Cardiac septum (tissue), 1 donor: Measurements from ENCODE around the gene SERTAD3. TPM values are rescaled to one million over a fixed set of nuclear protein-coding genes. Genes with fewer than 3 reads are reported as not detected.

Experiments
- DNase-seq: peaks from one replicate; pipeline ENCODE4 v3.0.0-alpha.2; 2020; ENCODE audit warnings: low spot score
- intact Hi-C: fragments of 100-400 bp; cut with DNase I; formaldehyde crosslinking; loops from one replicate; pipeline ENCODE4 v1.14.0; 2022
- total RNA-seq: library from RNA; stranded (reverse); fragmentation: NEBNext Ultra II Directional; extraction: Animal tissue kit (Norgen Biotek cat#: 25700); gene quantifications from one replicate; pipeline ENCODE4 v1.2.1, GENCODE V29; 2021
- donor health status: DM: no; HTN: no; CAD: no.

The SERTAD3 gene
- total RNA-seq, 1 donor from 2014 or later, result 33.9 TPM

GRCh38 chr19:40393894-40394815, 50.0 kb downstream of the SERTAD3 start:
- no peak for DNase-seq
- intact Hi-C loops, result no loop called here

- no peak for DNase-seq
- intact Hi-C loops, result no loop called here
Observed at GRCh38 chr19:40392894-40393517, 51.1 kb downstream of the SERTAD3 start.

- no peak for DNase-seq
- intact Hi-C loops, result no loop called here
Observed at GRCh38 chr19:40392123-40392522, 52.0 kb downstream of the SERTAD3 start.

Other genes with a start within 250 kb of the SERTAD3 start
- gene TTC9B, start 226.0 kb downstream of the SERTAD3 start, total RNA-seq, result not detected
- gene CCNP, start 217.6 kb downstream of the SERTAD3 start, total RNA-seq, result 0.32 TPM
- gene AKT2, start 159.0 kb downstream of the SERTAD3 start, total RNA-seq, result 116 TPM
- gene C19orf47, start 95.9 kb downstream of the SERTAD3 start, total RNA-seq, result 135 TPM
- gene PLD3, start 95.6 kb downstream of the SERTAD3 start, total RNA-seq, result 163 TPM
- gene HIPK4, start 54.2 kb downstream of the SERTAD3 start, total RNA-seq, result 0.08 TPM
- gene PRX, start 31.0 kb downstream of the SERTAD3 start, total RNA-seq, result 3.5 TPM
- gene SERTAD1, start 18.3 kb downstream of the SERTAD3 start, total RNA-seq, result 16.7 TPM
- 81.6 TPM for gene BLVRB, start 21.4 kb upstream of the SERTAD3 start, total RNA-seq
- gene SPTBN4, start 22.7 kb upstream of the SERTAD3 start, total RNA-seq, result 5.1 TPM
- gene SHKBP1, start 132.5 kb upstream of the SERTAD3 start, total RNA-seq, result 28.6 TPM
- 216 TPM for gene LTBP4, start 157.0 kb upstream of the SERTAD3 start, total RNA-seq
- 20.7 TPM for gene NUMBL, start 246.3 kb upstream of the SERTAD3 start, total RNA-seq